Measurements from ENCODE around the gene ALS2CL. TPM values are rescaled to one million over a fixed set of nuclear protein-coding genes. Genes with fewer than 3 reads are reported as not detected.

Gene ALS2CL
- total RNA-seq, 1 experiment from 2014 or later = 11.2 TPM

GRCh38 chr3:46737329-46737731 lies 43.9 kb upstream of the ALS2CL start:
- TF ChIP-seq, protein P1, sequence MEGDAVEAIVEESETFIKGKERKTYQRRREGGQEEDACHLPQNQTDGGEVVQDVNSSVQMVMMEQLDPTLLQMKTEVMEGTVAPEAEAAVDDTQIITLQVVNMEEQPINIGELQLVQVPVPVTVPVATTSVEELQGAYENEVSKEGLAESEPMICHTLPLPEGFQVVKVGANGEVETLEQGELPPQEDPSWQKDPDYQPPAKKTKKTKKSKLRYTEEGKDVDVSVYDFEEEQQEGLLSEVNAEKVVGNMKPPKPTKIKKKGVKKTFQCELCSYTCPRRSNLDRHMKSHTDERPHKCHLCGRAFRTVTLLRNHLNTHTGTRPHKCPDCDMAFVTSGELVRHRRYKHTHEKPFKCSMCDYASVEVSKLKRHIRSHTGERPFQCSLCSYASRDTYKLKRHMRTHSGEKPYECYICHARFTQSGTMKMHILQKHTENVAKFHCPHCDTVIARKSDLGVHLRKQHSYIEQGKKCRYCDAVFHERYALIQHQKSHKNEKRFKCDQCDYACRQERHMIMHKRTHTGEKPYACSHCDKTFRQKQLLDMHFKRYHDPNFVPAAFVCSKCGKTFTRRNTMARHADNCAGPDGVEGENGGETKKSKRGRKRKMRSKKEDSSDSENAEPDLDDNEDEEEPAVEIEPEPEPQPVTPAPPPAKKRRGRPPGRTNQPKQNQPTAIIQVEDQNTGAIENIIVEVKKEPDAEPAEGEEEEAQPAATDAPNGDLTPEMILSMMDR (IDR thresholded peaks at IDR 0.05; ENCODE audit: insufficient read depth in 1 of 2, low read depth in 1 of 2, low read length in 1 of 2, severe bottlenecking in 1 of 2, unreplicated experiment in 1 of 2) = no peak
- Mint-ChIP-seq H3K4me3 (ENCODE audit: unreplicated experiment) (no peak overlapping the region), H3K9me3 (ENCODE audit: unreplicated experiment) (no peaks in the 10 kb centered on the region), H3K27ac (ENCODE audit: unreplicated experiment) (no peak overlapping the region), H3K4me1 (ENCODE audit: low read depth, unreplicated experiment) (no peaks in the 10 kb centered on the region), H3K36me3 (ENCODE audit: insufficient read depth, unreplicated experiment) (no peaks in the 10 kb centered on the region), H3K27me3 (ENCODE audit: insufficient read depth, unreplicated experiment) (peaks cover 4% of the 10 kb centered on the region)
- Histone ChIP-seq H3K4me1 (no peaks in the 10 kb centered on the region), H3K36me3 (ENCODE audit: control insufficient read depth, insufficient read depth, low read length) (no peaks in the 10 kb centered on the region), H3K9me3 (no peaks in the 10 kb centered on the region), H3K27me3 (replicated peaks; ENCODE audit: control insufficient read depth, insufficient read depth, low read length) (no peaks in the 10 kb centered on the region), H3K4me3 (ENCODE audit: low read depth, low read length) (no peak overlapping the region)
- BruUV-seq (replicated peaks) = no TSS peak
- intact Hi-C loops (cut with micrococcal nuclease; ENCODE audit: unreplicated experiment) = no loop called here
- ChIA-PET CTCF (interaction anchor here (0.9 kb wide), 1 partner anchor 173 kb away, joined by 3 read pairs; no protein-coding TSS in a partner anchor), POLR2A (no interaction called here)
- no peak for DNase-seq

DNA sequence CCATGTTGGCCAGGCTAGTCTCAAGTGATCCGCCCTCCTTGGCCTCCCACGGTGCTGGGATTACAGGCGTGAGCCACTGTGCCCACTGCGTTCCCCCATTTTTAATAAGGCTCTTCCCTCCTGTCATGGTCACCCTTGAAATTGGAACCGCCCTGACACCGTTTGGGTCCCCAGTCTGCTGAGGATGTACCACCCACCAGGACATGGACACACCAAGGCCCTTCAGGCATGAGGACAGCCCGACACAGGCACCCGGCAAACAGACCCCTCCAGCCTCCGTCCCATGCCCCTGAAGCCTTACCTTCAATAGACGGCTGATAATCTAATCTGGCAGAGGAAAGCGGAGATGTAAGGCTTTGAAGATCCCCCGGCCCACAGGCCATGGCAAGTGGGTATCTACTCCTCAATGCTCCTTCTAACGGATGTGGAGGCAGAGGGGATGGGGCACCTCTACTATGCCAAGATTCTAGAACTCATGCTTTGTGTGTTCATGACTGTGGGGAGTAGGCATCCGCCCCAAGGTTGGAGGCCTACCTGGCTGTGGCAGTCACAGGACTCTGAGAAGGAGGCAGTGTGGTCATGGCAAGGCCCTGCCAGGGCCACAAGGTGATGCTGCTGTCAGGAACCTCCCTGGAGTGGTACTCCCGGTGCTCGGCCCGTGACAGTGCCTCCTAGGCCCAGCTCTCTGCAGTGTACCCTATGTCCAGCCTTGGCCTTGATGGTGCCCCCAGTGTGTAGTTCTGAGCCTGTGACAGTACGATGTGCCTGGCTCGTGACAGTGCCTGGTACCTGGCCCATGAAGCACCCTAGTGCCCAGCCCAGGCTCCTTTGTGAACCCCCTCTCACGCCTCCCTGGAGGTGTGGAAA lies 42.8 kb upstream of the ALS2CL start:
- POLR2A ChIA-PET = no interaction called here
- H3K9me3 Mint-ChIP-seq (ENCODE audit: unreplicated experiment) = no peaks in the 10 kb centered on the region

DNA sequence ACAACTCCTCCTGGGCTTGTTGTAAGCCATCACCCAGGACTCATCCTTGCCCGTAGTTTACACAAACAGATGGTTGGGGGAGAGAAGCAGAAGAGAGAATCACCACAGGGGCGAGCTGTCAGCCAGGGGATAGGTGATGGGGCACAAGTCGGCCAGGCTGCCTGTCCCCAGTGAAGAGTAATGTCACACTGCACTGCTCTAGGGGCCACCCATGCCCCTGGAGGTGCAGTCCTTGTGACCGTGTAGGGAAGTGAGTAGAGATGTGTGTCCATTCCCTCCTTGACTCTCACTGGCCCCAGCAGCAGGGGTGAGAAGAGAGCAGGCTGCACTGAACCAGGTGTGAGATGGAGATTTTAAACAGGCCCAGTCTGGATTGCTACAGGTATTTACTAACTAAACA lies 41.3 kb upstream of the ALS2CL start:
- intact Hi-C loops (cut with micrococcal nuclease; ENCODE audit: unreplicated experiment) = no loop called here
- Mint-ChIP-seq H3K27me3 (ENCODE audit: insufficient read depth, unreplicated experiment) (peaks cover 4% of the 10 kb centered on the region), H3K4me3 (ENCODE audit: unreplicated experiment) (no peak overlapping the region), H3K36me3 (ENCODE audit: insufficient read depth, unreplicated experiment) (no peaks in the 10 kb centered on the region), H3K27ac (ENCODE audit: unreplicated experiment) (no peak overlapping the region), H3K4me1 (ENCODE audit: low read depth, unreplicated experiment) (no peaks in the 10 kb centered on the region), H3K9me3 (ENCODE audit: unreplicated experiment) (no peaks in the 10 kb centered on the region)
- Histone ChIP-seq H3K27me3 (replicated peaks; ENCODE audit: control insufficient read depth, insufficient read depth, low read length) (no peaks in the 10 kb centered on the region), H3K4me3 (ENCODE audit: low read depth, low read length) (no peak overlapping the region), H3K9me3 (no peaks in the 10 kb centered on the region), H3K36me3 (ENCODE audit: control insufficient read depth, insufficient read depth, low read length) (no peaks in the 10 kb centered on the region), H3K4me1 (no peaks in the 10 kb centered on the region)
- TF ChIP-seq, protein P1 (IDR thresholded peaks at IDR 0.05; ENCODE audit: insufficient read depth in 1 of 2, low read depth in 1 of 2, low read length in 1 of 2, severe bottlenecking in 1 of 2, unreplicated experiment in 1 of 2) = no peak
- no TSS peak for BruUV-seq (replicated peaks)
- no peak for DNase-seq
- ChIA-PET POLR2A (no interaction called here), CTCF (interaction anchor here (1.2 kb wide), 1 partner anchor 161 kb away, joined by 3 read pairs; no protein-coding TSS in a partner anchor)

More for the DNA sequence above, 42.8 kb upstream of the ALS2CL start:
- intact Hi-C loops (cut with micrococcal nuclease; ENCODE audit: unreplicated experiment) = no loop called here
- CTCF ChIA-PET = no interaction called here
- Mint-ChIP-seq H3K36me3 (ENCODE audit: insufficient read depth, unreplicated experiment) (no peaks in the 10 kb centered on the region), H3K4me1 (ENCODE audit: low read depth, unreplicated experiment) (no peaks in the 10 kb centered on the region), H3K27me3 (ENCODE audit: insufficient read depth, unreplicated experiment) (peaks cover 4% of the 10 kb centered on the region), H3K4me3 (ENCODE audit: unreplicated experiment) (no peak overlapping the region), H3K27ac (ENCODE audit: unreplicated experiment) (no peak overlapping the region)
- Histone ChIP-seq H3K36me3 (ENCODE audit: control insufficient read depth, insufficient read depth, low read length) (no peaks in the 10 kb centered on the region), H3K9me3 (no peaks in the 10 kb centered on the region), H3K4me3 (ENCODE audit: low read depth, low read length) (no peak overlapping the region), H3K27me3 (replicated peaks; ENCODE audit: control insufficient read depth, insufficient read depth, low read length) (no peaks in the 10 kb centered on the region), H3K4me1 (no peaks in the 10 kb centered on the region)
- BruUV-seq (replicated peaks) = no TSS peak
- TF ChIP-seq, protein P1 (IDR thresholded peaks at IDR 0.05; ENCODE audit: insufficient read depth in 1 of 2, low read depth in 1 of 2, low read length in 1 of 2, severe bottlenecking in 1 of 2, unreplicated experiment in 1 of 2) = no peak
- no peak for DNase-seq

Data from Caco-2 (cell line).